ENCODE data around the gene SLITRK4.

Gene SLITRK4

DNA sequence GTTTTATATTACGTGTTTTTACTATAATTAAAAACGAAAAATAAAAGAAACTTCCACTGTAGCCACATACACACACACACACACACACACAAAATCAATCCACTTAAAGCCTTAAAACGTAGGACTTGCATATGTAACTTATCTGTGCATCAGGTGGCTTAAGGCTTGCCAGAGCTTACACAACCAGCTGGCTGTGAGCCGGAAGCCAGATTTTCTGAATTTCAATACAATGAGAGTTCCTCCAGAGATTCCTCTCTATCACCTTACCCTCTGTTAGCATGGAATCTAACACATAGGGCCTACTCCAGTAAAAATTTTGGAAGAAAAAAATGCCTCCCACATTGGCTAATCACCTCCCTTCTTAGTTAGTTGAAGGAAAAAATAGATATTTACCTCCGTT lies 27.9 kb upstream of the SLITRK4 start:
- Histone ChIP-seq H3K4me1 (no peaks in the 10 kb centered on the region), H3K9me3 (no peaks in the 10 kb centered on the region), H3K4me3 (ENCODE audit: low read depth, low read length) (no peak overlapping the region), H3K36me3 (no peaks in the 10 kb centered on the region), H3K27me3 (no peaks in the 10 kb centered on the region)
- TF ChIP-seq, protein P1, sequence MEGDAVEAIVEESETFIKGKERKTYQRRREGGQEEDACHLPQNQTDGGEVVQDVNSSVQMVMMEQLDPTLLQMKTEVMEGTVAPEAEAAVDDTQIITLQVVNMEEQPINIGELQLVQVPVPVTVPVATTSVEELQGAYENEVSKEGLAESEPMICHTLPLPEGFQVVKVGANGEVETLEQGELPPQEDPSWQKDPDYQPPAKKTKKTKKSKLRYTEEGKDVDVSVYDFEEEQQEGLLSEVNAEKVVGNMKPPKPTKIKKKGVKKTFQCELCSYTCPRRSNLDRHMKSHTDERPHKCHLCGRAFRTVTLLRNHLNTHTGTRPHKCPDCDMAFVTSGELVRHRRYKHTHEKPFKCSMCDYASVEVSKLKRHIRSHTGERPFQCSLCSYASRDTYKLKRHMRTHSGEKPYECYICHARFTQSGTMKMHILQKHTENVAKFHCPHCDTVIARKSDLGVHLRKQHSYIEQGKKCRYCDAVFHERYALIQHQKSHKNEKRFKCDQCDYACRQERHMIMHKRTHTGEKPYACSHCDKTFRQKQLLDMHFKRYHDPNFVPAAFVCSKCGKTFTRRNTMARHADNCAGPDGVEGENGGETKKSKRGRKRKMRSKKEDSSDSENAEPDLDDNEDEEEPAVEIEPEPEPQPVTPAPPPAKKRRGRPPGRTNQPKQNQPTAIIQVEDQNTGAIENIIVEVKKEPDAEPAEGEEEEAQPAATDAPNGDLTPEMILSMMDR (IDR thresholded peaks at IDR 0.05; ENCODE audit: low read depth, low read length), result no peak
- DNase-seq, result no peak

DNA sequence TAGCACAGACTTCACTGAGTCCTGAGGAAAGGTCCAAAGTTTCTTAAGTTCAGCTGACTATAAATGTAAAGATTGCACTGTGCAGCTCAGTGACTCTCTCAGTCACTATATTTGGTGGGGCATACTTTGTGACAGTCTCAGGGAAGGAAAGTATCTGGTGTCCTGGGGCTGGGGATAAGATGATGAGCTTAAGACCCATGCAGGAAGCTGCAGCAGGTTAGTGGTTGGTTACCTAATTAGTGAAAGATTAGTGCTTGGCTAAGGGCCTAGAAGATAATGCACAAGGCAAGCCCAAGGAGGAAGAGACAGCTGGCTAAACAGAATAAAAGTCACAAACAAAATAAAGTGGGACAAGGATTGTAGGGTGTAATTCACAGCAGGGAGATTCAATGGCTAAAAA lies 25.4 kb upstream of the SLITRK4 start:
- TF ChIP-seq, protein P1 (IDR thresholded peaks at IDR 0.05; ENCODE audit: low read depth, low read length), result no peak
- H3K27me3 ChIP-seq, result no peaks in the 10 kb centered on the region
- H3K36me3 ChIP-seq, result no peaks in the 10 kb centered on the region
- no peak for DNase-seq
- no peaks in the 10 kb centered on the region for H3K9me3 ChIP-seq
- no peak overlapping the region for H3K4me3 ChIP-seq (ENCODE audit: low read depth, low read length)
- H3K4me1 ChIP-seq, result no peaks in the 10 kb centered on the region

DNA sequence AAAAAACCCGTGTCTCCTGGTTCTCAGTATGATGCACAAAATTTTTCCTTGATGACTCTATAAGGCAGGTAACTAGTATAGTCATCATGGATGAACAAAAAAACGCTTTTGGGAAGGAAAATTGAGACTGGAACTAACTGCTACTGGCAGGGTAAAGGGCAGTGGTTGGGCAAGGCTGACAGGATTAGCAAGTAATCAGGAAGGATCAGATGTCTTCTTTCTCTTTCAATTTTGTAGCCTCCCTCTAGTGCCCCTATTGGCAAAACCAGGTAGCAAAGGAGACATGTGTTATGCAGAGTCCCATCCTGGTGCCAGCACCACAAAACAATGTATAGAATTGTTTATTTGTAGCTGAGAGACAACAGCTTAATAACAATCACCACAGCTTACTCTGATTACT lies 12.8 kb upstream of the SLITRK4 start:
- Histone ChIP-seq H3K9me3 (no peaks in the 10 kb centered on the region), H3K4me3 (ENCODE audit: low read depth, low read length) (no peak overlapping the region), H3K27me3 (no peaks in the 10 kb centered on the region), H3K4me1 (no peaks in the 10 kb centered on the region), H3K36me3 (no peaks in the 10 kb centered on the region)
- TF ChIP-seq, protein P1 (IDR thresholded peaks at IDR 0.05; ENCODE audit: low read depth, low read length), result no peak
- DNase-seq, result no peak

DNA sequence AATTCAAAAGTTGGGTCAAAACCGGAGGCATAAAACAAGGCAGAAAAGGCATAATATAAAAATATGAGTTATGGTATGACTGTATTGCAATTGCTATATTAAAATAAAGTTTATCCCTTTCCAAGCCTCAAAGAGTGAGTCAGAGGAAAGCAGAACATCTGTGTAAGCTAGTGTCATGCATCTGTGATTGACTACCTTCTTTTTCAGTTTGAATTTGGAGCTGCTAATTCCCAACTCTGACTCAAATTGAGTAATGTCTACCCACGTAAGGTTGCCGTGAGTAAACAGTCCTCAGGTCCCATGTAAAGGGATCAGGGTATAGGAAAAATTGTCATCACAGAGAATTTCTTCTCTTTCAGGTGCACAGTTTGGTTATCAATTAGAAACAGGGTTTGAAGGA lies 6.5 kb upstream of the SLITRK4 start:
- TF ChIP-seq, protein P1 (IDR thresholded peaks at IDR 0.05; ENCODE audit: low read depth, low read length), result no peak
- Histone ChIP-seq H3K36me3 (no peaks in the 10 kb centered on the region), H3K9me3 (no peaks in the 10 kb centered on the region), H3K27me3 (no peaks in the 10 kb centered on the region), H3K4me3 (ENCODE audit: low read depth, low read length) (no peak overlapping the region), H3K4me1 (no peaks in the 10 kb centered on the region)
- DNase-seq, result no peak

DNA sequence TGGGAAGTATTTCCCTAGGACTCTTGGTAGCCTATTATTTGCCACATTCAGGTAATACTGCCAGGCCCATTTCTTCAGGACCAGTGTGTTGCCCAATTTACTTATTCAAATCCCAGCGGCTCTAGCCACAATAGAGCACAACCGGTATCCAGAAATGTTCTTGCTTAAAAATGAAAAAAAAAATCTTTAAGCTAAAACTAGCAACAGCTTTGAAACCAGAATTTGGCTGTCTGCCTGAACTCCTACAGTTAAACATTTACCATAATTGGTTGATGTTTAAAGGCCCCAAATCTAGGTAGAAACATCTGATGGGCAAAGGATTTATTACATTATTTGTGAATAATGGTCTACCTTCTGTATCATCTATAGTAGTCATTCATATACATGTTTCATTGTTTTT lies 930 bp upstream of the SLITRK4 start:
- Histone ChIP-seq H3K36me3 (no peaks in the 10 kb centered on the region), H3K27me3 (no peaks in the 10 kb centered on the region), H3K4me3 (ENCODE audit: low read depth, low read length) (no peak overlapping the region), H3K4me1 (no peaks in the 10 kb centered on the region), H3K9me3 (no peaks in the 10 kb centered on the region)
- no peak for DNase-seq
- TF ChIP-seq, protein P1 (IDR thresholded peaks at IDR 0.05; ENCODE audit: low read depth, low read length), result no peak

DNA sequence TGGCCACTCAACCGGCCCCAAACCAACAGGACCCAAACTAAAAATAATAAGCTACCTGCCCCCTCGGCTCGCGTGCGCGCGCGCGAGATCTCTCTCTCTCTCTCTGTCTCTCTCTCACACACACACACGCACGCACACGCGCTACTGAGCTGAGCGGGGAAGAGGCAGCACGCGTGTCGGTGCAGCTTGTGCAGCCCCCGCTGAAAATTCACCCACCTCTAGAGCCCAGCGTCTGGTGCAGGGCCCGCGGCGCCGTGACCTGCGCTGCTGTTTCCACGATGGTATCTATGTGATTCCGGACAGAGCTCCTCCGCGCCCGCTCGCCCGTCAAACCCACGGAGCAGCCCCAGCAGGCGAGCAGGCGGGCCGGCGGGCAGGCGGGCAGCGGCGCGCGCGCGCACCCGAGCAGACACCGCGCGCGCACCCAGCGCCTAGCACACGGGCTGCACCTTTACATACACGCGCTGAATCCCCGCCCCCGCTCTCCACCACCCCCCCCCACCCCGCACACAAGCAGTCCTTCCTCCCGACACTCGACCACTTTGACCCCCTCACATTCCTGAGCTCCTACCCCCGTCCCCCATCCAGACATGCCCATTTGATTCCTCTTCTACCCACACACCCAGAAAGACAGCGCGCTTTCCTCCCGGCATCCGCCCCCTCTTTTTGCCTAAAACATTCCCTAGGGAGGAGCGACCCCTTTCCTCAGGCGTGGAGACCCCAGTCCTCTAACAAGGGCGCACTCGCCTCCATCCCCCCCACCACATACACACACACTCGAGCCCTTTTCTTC lies 1.0 kb downstream of the SLITRK4 start:
- no peak for DNase-seq
- Histone ChIP-seq H3K4me3 (ENCODE audit: low read depth, low read length) (no peak overlapping the region), H3K4me1 (no peaks in the 10 kb centered on the region), H3K9me3 (no peaks in the 10 kb centered on the region), H3K36me3 (no peaks in the 10 kb centered on the region), H3K27me3 (no peaks in the 10 kb centered on the region)
- TF ChIP-seq, protein P1 (IDR thresholded peaks at IDR 0.05; ENCODE audit: low read depth, low read length), result no peak
